HG02759 (cell line): ENCODE data around the gene LRRC63.
A peak's percentile ranks its signal among the peaks of the same experiment; 100 is the strongest.
"Not testable (repeated sequence)": the region's sequence is repeated elsewhere in the genome, so short reads cannot be mapped to it uniquely, and the experiment has no call there.

Experiments used
- ATAC-seq: cut with Tn5 transposase; IDR thresholded peaks from one replicate; pipeline ENCODE4 v1.9.1; 2021; ENCODE audit warnings: mild to moderate bottlenecking, moderate library complexity; ENCODE audit not compliant: unreplicated experiment

The LRRC63 gene

DNA sequence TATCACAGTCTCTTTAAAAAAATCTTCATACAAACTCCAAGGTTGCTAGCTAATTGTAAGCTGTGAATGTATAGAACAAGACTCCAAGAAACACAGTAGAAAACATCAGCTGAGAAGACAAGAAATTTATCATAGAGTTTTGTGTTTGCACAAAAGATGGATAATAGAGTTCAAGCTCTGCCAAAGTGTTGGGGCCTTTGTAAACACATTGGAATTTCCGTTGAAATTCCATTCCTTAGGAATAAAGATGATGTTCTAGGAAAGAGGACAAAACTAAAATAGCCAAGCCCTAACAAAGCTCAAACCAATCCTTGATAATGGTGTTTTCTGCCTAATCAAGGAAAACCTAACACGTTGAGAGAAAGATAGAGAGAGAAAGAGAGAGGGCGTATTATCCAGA is 20.6 kb downstream of the LRRC63 start:
- no peak for ATAC-seq

DNA sequence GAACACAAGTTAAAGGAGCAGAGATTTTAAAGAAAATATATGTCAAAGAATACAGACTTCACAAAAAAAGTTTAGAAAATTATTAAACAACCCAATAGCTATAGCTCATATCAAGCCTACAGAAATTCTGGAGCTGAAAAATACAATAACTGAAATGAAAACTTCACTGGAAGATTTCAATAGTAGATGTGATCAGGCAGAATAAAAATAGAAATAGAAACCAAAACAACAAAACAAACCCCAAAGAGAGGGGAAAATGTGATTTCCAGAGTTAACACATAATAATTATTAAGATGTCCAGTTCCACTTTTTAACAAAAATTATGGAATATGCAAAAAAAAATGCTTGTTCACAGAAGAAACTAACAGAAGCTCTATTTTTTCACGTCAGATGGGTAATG is 23.6 kb downstream of the LRRC63 start:
- ATAC-seq: no peak

DNA sequence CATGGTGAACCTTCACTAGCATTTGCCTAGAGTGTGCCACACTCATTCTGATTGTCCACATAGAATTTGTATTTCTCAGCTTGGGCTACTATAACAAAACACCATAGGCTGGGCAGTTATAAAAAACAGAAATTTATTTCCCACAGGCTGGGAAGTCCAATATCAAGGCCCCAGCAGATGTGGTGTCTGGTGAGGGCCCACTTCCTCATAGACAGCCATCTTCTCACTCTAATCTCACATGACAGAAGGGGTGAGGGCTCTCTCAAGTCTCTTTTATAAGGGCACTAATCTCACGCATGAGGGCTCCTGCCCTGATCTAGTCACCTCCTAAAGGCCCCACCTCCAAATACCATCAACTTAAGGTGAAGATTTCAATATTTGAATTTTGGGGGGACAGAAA is 53.6 kb downstream of the LRRC63 start:
- ATAC-seq: no peak

DNA sequence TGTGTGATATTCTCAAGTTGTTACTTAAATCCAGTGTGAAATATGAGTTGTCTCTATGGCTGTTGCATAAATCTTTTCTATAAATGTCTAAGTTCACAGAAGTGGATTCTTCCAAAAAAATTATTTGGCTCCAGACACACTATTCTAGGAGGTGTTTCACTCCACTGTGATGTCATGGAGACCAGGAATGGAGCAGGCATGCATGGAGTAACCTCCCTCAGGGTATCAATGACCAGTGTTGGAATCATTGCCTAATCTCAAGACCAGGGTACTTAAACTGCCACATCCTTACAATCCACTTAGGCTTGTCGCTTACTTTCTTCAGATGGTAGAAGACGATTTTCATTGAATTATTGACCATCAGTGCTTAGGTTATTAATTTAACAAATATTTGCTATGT is 55.4 kb downstream of the LRRC63 start:
- ATAC-seq: no peak

DNA sequence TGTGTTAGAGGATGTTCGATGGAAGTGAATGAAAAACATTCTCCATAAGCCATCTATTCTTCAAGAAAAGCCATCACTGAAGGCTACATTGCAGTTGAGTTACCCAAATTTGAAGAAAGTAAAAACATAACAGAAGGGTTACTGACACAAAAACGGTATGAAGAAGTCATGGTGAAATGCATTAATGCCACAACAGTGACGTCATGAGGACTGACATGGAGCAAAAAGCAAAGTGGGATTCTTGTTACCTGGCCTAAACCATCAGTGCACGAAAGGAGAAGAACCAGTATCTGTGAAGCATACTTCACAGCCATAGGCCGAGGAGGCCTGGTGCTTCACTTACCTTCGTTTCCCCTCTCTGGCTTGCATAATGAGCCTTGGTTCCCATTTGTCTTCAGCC is 58.7 kb downstream of the LRRC63 start:
- no peak for ATAC-seq

DNA sequence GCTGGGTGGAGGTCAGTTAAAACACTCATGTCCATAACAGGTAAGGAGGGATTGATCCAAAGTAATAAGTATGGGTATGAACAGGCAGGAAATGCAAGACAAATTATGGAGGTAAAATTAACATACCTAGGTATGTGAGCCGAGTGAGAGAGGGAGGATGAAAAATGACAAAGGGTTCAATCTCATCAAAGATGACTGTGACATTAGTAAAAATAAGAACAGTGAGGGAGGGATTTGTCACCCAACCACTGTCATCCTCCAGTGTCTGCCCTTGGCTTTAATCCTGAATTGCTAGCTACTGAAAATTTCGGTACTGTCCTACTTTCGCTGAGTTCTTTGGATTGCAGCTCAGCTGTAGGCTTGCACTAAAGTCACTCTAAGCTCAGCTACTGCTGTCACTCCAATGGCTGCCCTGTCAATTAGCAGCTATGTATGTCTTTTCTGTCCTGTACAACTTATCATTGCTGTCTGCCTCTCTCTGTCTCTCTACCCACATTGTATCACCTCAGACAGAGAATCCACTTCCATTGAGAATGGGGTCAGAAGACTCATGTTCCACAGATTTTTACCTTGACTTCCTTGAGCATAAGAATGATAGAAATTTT is 62.5 kb downstream of the LRRC63 start:
- no peak for ATAC-seq

DNA sequence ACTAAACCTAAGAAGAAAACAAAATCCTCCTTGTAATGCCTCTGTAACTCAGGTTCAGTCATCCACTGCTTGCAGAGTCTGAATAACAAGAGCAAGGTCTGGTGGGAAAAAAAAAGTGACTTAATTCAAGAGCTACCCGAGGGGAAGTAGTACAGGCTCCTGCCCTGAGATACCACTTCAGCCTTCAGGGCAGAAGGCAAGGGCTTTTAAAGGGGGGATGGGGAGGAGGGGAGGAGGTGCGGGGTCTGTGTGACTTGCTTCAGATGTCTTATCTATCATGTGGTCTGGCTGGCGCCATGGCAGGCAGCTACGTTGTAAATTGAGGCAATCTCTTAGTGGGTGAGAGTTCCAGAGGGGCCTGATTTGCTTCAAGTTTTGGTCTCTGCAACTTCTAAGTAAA is 66.7 kb downstream of the LRRC63 start:
- no peak for ATAC-seq

DNA sequence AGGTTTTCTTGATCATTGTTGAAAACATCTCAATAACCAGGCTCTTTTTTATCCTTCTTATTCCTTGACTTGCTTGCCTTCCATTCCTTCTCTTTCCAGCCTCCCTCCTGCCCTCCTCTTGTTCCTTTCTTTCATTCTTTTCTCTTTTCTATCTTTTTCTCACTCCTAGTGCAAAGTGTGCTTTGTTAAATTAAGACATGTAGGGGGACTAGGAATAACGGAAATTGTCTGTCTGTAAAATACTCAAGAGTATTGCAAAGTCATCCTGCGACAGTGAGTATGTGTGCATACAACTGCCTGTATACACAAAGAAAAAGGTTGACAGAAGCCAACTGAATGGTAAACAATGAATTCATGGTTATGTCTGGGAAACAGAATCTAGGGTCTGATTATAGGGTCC is 70.1 kb downstream of the LRRC63 start:
- ATAC-seq: no peak

DNA sequence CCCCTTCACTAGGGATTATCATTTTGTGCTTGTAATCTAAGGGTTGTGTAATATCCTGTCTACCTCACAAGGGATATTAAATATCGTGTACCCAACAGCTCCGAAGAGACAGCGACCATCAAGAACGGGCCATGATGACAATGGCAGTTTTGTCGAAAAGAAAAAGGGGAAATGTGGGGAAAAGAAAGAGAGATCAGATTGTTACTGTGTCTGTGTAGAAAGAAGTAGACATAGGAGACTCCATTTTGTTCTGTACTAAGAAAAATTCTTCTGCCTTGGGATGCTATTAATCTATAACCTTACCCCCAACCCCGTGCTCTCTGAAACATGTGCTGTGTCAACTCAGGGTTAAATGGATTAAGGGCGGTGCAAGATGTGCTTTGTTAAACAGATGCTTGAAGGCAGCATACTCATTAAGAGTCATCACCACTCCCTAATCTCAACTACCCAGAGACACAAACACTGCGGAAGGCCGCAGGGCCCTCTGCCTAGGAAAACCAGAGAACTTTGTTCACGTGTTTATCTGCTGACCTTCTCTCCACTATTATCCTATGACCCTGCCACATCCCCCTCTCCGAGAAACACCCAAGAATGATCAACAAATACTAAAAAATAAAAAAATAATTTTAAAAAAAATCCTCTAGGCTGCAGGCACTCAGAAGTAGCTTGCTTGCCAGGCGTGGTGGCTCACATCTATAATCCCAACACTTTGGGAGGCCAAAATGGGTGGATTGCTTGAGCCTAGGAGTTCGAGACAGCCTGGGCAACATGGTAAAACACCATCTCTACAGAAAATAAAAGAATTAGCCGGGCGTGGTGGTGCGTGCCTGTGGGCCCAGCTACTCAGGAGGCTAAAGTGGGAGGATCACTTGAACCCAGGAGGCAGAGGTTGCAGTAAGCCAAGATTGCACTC is 72.4 kb downstream of the LRRC63 start:
- not testable (repeated sequence) for ATAC-seq

DNA sequence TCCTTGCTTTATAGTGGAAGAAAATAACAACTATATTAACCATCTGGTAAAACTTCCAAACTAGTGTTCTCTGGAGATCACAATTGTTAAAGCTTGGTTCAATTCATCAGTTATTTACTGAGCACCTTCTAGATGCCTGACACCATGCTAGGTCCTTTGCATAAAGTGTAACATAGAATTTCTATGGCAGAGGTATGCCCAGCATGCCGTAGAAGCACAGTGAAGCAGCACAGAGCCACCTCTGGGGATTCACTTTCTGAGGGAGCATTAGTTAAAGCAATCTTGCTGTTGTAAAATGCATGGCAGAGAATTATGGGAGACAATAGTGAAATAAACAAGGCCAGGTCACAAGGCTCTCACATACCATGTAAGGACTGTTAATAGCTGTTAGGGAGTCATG is 75.2 kb downstream of the LRRC63 start:
- no peak for ATAC-seq

DNA sequence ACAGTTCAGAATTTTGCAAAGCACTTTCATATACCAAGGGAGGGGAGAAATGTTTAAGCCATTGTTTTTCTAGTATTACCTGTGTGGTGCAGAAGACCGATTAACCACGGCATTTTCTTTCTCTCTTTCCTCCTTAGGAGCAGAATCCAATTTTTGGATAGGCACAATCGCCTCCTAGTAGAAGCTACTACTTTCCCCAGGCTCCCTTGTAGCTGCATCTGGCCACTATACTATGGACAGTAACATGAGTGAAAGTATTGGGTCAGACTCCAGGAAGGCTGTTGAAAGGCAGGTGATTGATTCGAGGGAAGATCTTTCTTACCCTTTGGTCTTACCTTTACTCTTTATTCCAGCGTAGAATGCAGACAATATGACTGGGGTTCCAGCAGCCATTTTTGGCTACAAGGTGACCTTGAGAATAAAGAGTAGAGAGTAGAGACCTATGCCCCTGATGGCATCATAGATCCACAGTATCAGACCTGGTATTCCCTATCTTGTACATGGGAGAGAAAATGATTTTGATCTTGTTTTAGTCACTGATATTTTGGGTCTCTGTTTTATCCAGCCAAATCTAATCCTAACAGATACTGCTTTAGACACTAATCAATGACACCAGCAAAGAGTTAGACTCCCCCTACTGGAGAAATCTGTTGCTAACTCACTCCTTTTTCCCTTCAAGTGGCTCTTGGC is 77.0 kb downstream of the LRRC63 start:
- ATAC-seq: peak; percentile 63

DNA sequence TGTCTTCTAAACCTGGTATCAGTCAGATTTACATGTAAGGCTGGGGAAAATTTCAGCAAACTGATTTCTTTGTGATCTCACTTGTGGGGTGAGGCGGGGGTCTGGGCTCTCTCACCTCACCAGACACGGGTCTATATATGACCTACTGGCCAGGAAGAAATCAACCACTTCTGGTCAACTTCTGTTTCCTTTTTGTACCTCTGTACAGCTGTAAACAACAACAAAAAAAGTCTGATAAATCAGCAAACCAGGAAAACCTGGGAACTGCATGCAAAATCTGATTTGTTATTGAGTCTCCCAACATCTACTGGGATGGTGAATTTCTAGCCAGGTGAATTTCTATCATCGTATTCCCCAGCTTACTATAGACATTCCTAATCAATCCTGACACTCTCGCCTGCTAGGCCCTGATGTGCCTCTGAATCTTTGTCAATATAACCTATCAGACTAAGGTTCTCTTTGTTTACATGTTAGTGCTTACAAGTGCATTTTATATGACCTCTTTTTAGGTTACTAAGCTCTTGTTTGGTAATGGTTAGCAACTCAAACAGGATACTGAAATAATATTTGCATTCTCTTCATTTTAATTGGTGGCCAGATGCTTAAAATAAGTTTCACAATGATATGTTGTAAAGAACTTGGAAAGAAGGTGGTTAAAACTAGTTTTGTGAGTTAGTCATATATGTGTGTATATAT is 77.7 kb downstream of the LRRC63 start:
- ATAC-seq: no peak

DNA sequence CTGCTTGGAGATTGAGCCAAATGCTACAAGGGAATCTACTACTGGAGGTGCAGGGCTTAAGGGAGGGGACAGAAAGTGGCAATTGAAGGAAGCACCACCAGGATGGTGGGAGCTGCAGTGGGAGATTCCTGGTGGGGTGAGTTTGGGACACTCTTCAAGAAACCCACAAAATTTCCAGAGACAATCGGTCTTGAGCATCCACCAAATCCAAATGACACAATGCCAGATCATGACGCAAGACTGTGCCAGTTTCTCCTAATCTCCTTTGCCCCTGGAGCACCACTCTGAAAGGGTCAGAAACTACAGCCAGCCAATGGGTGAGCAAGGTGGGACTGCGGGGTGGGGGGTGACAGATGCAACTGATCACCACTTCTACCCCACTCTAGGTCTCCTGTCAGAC is 78.7 kb downstream of the LRRC63 start:
- no peak for ATAC-seq

DNA sequence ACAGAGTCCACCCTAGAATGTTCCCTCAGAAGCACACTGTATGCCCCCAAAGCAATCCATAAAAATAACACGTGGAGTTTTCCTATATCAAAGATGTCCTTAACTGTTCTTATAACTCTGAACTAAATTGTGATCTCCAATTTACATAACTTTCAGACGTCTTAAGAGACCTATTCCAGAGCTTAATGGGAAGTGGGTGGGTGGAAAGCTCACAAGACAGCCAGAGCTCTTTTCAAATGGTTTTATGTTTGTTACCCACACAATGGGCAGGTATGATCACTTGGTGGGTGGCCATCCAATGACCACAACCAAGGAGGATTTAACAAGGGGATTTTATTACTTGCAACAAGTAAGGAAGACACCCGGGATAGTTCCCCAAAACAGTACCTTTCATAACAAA is 81.7 kb downstream of the LRRC63 start:
- no peak for ATAC-seq

DNA sequence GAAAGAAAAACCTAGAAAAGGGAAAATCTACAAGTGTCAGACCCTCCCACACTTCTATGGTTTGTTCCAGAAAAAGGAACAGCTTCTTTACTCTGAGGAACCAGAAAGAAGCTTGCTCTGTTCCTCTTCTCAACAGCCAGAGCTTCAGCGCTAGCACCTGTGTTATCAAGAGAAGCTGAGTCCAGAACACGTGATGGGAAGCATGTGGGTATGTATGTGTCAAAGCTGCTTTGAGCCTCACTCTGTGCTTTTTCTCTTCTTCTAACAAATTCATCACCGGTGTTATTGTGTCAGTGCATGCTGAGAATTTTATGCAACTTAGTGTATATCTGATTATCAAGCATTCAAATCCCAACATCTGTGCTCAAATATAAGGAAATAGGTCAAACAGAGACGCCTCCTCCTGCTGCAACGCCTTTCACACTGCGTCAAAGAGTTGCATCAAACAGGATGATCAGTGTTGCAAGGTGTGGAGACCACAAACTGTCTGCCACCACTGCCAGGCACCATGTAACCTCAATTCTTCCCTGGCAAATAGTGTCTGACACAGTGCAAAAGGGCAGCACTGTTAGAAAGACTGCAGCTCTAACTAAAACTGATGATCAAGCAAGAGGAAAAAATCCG is 83.9 kb downstream of the LRRC63 start:
- ATAC-seq: peak; percentile 71

DNA sequence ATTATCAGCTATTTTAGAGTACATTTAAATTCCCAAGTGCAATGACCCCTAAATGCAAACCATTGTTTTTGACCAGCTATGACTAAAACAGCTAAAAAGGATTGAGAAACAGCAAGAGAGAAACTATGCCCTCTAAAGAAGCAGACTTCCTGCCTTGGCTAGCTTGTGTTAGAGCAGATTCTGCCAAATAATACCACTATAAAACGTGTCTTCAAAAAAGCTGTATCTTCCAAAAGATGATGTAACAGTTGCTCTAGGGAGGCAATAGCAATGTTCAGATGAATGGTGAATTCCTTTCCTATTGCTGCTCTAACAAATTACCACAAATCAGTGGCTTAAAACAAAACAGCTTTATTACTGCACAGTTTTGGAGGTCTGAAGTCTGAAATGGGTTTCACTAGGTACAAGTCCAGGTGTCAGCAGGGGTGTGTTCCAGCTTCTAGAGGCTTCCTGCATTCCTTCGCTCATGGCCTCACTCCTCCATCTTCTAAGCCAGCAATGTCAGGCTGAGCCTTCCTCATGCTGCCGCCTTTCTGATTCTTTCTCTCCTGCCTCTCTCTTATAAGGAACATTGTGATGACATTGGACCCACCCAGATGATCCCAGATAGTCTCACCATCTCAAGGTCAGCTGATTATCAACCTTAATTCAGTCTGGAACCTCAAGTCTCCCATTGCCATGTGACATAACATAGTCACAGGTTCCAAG is 84.5 kb downstream of the LRRC63 start:
- ATAC-seq: peak; percentile 52

DNA sequence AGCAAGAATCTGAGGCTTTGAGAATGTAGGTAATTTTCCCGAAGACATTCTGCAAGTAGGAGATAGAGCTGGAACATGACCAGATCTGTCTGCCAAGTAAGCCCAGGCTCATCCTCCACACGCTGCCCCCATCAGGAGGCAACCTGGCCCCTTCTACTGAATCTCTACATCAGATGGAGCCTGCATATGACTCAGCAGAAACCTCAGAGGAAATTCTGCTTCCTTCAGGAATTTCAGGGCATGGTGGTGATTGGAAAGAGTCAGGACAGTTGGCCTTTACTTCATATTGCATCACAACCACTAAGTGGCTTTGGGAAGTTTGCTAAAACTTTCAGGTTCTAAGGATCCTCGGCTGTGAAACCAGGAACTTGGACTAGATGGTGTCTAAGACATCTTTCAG is 85.2 kb downstream of the LRRC63 start:
- no peak for ATAC-seq

DNA sequence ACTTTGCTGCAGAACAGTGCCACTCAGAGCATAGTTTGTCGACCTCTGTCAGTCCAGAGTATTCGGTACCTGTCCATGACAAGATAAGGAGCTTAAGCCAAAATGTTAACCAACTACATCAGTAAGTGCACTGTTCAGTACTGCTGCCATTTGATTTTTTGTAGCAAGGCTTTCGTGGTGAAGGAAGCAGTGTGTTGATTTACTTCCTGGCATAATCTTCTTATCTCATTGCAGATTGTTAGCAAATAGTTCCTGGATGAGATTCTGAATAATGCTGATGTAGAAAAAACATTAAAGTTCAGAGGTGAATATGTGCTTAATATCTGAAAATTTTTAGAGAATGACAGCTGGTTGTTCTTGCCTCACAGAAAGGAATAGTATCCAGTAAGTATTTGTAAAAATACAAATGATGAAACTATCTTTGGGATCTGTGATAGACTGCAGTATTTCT is 85.7 kb downstream of the LRRC63 start:
- no peak for ATAC-seq

DNA sequence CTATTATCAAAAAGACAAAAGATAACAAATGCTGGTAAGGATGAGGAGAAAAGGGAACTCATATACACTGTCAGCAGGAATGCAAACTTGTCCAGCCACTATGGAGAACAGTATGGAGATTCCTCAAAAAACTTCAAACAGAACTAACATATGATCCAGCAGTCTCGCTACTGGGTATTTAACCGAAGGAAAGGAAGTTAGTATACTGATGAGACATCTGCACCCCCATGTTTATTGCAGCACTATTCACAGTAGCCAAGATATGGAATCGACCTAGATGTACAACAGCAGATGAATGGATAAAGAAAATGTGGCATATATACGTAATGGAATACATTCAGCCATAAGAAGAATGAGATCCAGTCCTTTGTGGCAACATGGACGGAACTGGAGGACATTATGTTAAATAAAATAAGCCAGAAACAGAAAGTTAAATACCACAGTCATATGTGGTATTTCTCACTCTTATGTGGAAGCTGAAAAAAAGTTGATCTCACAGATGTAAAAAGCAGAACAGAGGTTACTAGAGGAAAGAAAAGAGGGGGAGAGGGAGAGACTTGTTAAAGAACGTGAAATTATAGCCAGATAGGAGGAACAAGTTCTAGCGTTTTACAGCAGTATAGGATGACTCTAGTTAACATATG is 92.1 kb downstream of the LRRC63 start:
- no peak for ATAC-seq

DNA sequence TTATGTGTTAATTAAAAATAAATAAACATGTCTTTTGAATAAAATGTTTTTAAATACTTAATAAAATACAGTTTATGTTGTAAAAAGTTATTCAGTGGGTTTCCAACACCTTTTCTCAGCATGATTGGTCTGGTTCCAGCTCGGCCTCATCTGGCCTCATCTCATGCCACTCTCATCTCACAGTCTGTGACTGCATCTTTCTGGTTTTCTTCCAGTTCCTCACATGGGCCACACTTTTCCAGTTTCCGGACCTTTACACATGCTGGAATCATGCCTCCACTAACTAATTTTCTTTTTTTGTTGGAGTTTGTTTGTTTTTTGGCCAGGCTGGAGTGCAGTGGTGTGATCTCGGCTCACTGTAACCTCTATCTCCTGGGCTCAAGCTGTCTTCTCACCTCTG is 92.8 kb downstream of the LRRC63 start:
- no peak for ATAC-seq
